ENCODE results near the gene MBD5.

Gene MBD5

GRCh38 chr2:148298196-148298595, 277.3 kb downstream of the MBD5 start:
- DNase-seq (ENCODE audit: extremely low read depth in 1 of 2, low read depth in 1 of 2), result no peak

GRCh38 chr2:148299616-148300015, 278.7 kb downstream of the MBD5 start:
- DNase-seq (ENCODE audit: extremely low read depth in 1 of 2, low read depth in 1 of 2), result no peak

GRCh38 chr2:148300544-148300943, 279.7 kb downstream of the MBD5 start:
- DNase-seq (ENCODE audit: extremely low read depth in 1 of 2, low read depth in 1 of 2), result no peak

- DNase-seq (ENCODE audit: extremely low read depth in 1 of 2, low read depth in 1 of 2), result no peak
Observed at GRCh38 chr2:148301362-148301761, 280.5 kb downstream of the MBD5 start.

GRCh38 chr2:148302526-148302925, 281.6 kb downstream of the MBD5 start:
- DNase-seq (ENCODE audit: extremely low read depth in 1 of 2, low read depth in 1 of 2), result no peak

- no peak for DNase-seq (ENCODE audit: extremely low read depth in 1 of 2, low read depth in 1 of 2)
Observed at GRCh38 chr2:148303161-148303560, 282.3 kb downstream of the MBD5 start.

GRCh38 chr2:148305476-148305875, 284.6 kb downstream of the MBD5 start:
- no peak for DNase-seq (ENCODE audit: extremely low read depth in 1 of 2, low read depth in 1 of 2)

GRCh38 chr2:148306027-148306426, 285.1 kb downstream of the MBD5 start:
- no peak for DNase-seq (ENCODE audit: extremely low read depth in 1 of 2, low read depth in 1 of 2)

GRCh38 chr2:148317598-148317997, 296.7 kb downstream of the MBD5 start:
- no peak for DNase-seq (ENCODE audit: extremely low read depth in 1 of 2, low read depth in 1 of 2)

GRCh38 chr2:148338541-148338940, 317.6 kb downstream of the MBD5 start:
- DNase-seq (ENCODE audit: extremely low read depth in 1 of 2, low read depth in 1 of 2), result no peak

GRCh38 chr2:148342086-148342485, 321.2 kb downstream of the MBD5 start:
- no peak for DNase-seq (ENCODE audit: extremely low read depth in 1 of 2, low read depth in 1 of 2)

- DNase-seq (ENCODE audit: extremely low read depth in 1 of 2, low read depth in 1 of 2), result no peak
Observed at GRCh38 chr2:148350199-148350598, 329.3 kb downstream of the MBD5 start.

- no peak for DNase-seq (ENCODE audit: extremely low read depth in 1 of 2, low read depth in 1 of 2)
Observed at GRCh38 chr2:148351437-148352143, 330.7 kb downstream of the MBD5 start.

GRCh38 chr2:148358375-148358774, 337.5 kb downstream of the MBD5 start:
- DNase-seq (ENCODE audit: extremely low read depth in 1 of 2, low read depth in 1 of 2), result no peak

- DNase-seq (ENCODE audit: extremely low read depth in 1 of 2, low read depth in 1 of 2), result no peak
Observed at GRCh38 chr2:148360662-148361061, 339.8 kb downstream of the MBD5 start.

GRCh38 chr2:148362144-148362796, 341.4 kb downstream of the MBD5 start:
- no peak for DNase-seq (ENCODE audit: extremely low read depth in 1 of 2, low read depth in 1 of 2)

- no peak for DNase-seq (ENCODE audit: extremely low read depth in 1 of 2, low read depth in 1 of 2)
Observed at GRCh38 chr2:148375214-148375613, 354.3 kb downstream of the MBD5 start.

GRCh38 chr2:148391324-148391723, 370.4 kb downstream of the MBD5 start:
- DNase-seq (ENCODE audit: extremely low read depth in 1 of 2, low read depth in 1 of 2), result no peak

- DNase-seq (ENCODE audit: extremely low read depth in 1 of 2, low read depth in 1 of 2), result no peak
Observed at GRCh38 chr2:148402786-148403185, 381.9 kb downstream of the MBD5 start.

- no peak for DNase-seq (ENCODE audit: extremely low read depth in 1 of 2, low read depth in 1 of 2)
Observed at GRCh38 chr2:148410899-148411298, 390.0 kb downstream of the MBD5 start.

GRCh38 chr2:148416248-148416647, 395.4 kb downstream of the MBD5 start:
- no peak for DNase-seq (ENCODE audit: extremely low read depth in 1 of 2, low read depth in 1 of 2)

- DNase-seq (ENCODE audit: extremely low read depth in 1 of 2, low read depth in 1 of 2), result no peak
Observed at GRCh38 chr2:148430101-148430500, 409.2 kb downstream of the MBD5 start.

- DNase-seq (ENCODE audit: extremely low read depth in 1 of 2, low read depth in 1 of 2), result no peak
Observed at GRCh38 chr2:148447877-148448276, 427.0 kb downstream of the MBD5 start.

Data from stimulated activated CD8-positive, alpha-beta memory T cell treated with anti-CD3 and anti-CD28 coated beads, Interleukin-7, amount 100 ng/mL, for 48 hours (primary cell).